Amygdala (tissue), 56 donors: ENCODE results near the gene SORL1.

Experiments used
- DNase-seq, 56 donors: peaks; one replicate each; lab custom pipeline; 2025; lab: John Stamatoyannopoulos, UW

Gene SORL1

GRCh38 chr11:121425828-121426227 lies 26.3 kb upstream of the SORL1 start:
- no peak for DNase-seq

- peak in 17 of 56 donors; percentile 5 to 59 (median 25) for DNase-seq
Observed at GRCh38 chr11:121426476-121427399, 25.4 kb upstream of the SORL1 start.

GRCh38 chr11:121427400-121427744 lies 24.7 kb upstream of the SORL1 start:
- no peak for DNase-seq

- DNase-seq = no peak
Observed at GRCh38 chr11:121429556-121429955, 22.6 kb upstream of the SORL1 start.

GRCh38 chr11:121431820-121432526 lies 20.1 kb upstream of the SORL1 start:
- no peak for DNase-seq

GRCh38 chr11:121435132-121435531 lies 17.0 kb upstream of the SORL1 start:
- DNase-seq = no peak

- no peak for DNase-seq
Observed at GRCh38 chr11:121435551-121436511, 16.3 kb upstream of the SORL1 start.

- DNase-seq = no peak
Observed at GRCh38 chr11:121437018-121437685, 15.0 kb upstream of the SORL1 start.

GRCh38 chr11:121437686-121438078 lies 14.4 kb upstream of the SORL1 start:
- DNase-seq = no peak

GRCh38 chr11:121439337-121439736 lies 12.8 kb upstream of the SORL1 start:
- DNase-seq = no peak

- no peak for DNase-seq
Observed at GRCh38 chr11:121439759-121440158, 12.4 kb upstream of the SORL1 start.

GRCh38 chr11:121441521-121441920 lies 10.6 kb upstream of the SORL1 start:
- no peak for DNase-seq

GRCh38 chr11:121443688-121444275 lies 8.3 kb upstream of the SORL1 start:
- DNase-seq = no peak

GRCh38 chr11:121444526-121444925 lies 7.6 kb upstream of the SORL1 start:
- no peak for DNase-seq

GRCh38 chr11:121445071-121445768 lies 6.9 kb upstream of the SORL1 start:
- DNase-seq = no peak

- DNase-seq = no peak
Observed at GRCh38 chr11:121446752-121447156, 5.4 kb upstream of the SORL1 start.

- no peak for DNase-seq
Observed at GRCh38 chr11:121448011-121448410, 4.1 kb upstream of the SORL1 start.

GRCh38 chr11:121448431-121448941 lies 3.6 kb upstream of the SORL1 start:
- DNase-seq = no peak

- no peak for DNase-seq
Observed at GRCh38 chr11:121449123-121449522, 3.0 kb upstream of the SORL1 start.
